Left ventricle myocardium superior (tissue), 1 donor: ENCODE data around the gene CERS6. TPM values are rescaled to one million over a fixed set of nuclear protein-coding genes. Genes with fewer than 3 reads are reported as not detected.

Experiments
- ATAC-seq: fragments of 200-7000 bp; cut with Tn5 transposase; one replicate; pipeline ENCODE4 v1.9.1; 2020; ENCODE audit warnings: mild to moderate bottlenecking, moderate library complexity
- DNase-seq: peaks from one replicate; pipeline ENCODE4 v3.0.0-alpha.2; 2020
- intact Hi-C: fragments of 100-400 bp; cut with micrococcal nuclease; formaldehyde crosslinking; loops from one replicate; pipeline ENCODE4 v1.11.0; 2022
- total RNA-seq: library from RNA; stranded (reverse); fragmentation: NEBNext Ultra II Directional; extraction: Animal tissue kit (Norgen Biotek cat#: 25700); gene quantifications from one replicate; pipeline ENCODE4 v1.2.1, GENCODE V29; 2021
- donor health status: DM: no; HTN: yes; CAD: no; lungs with severe emphysema.

CERS6 gene
- total RNA-seq, 1 donor from 2014 or later: 71.7 TPM

GRCh38 chr2:168577885-168578284 lies 121.8 kb downstream of the CERS6 start:
- ATAC-seq (no peak), DNase-seq (no peak)
- intact Hi-C loops: no loop called here

- intact Hi-C loops: no loop called here
- no peak for DNase-seq
- ATAC-seq: peak; percentile 52
Observed at GRCh38 chr2:168583064-168583709, 127.1 kb downstream of the CERS6 start.

- ATAC-seq (peak; percentile 36), DNase-seq (no peak)
- intact Hi-C loops: no loop called here
Observed at GRCh38 chr2:168583710-168584521, 127.8 kb downstream of the CERS6 start.

- DNase-seq: no peak
- no peak for ATAC-seq
- intact Hi-C loops: no loop called here
Observed at GRCh38 chr2:168584911-168585310, 128.8 kb downstream of the CERS6 start.

GRCh38 chr2:168585700-168586099 lies 129.6 kb downstream of the CERS6 start:
- ATAC-seq: no peak
- no peak for DNase-seq
- intact Hi-C loops: no loop called here

- DNase-seq (no peak), ATAC-seq (peak; percentile 53)
Observed at GRCh38 chr2:168587307-168587706, 131.2 kb downstream of the CERS6 start.

GRCh38 chr2:168589236-168590211 lies 133.5 kb downstream of the CERS6 start:
- intact Hi-C loops: no loop called here
- ATAC-seq: peak; percentile 15
- no peak for DNase-seq

More at GRCh38 chr2:168587307-168587706, 131.2 kb downstream of the CERS6 start:
- intact Hi-C loops: no loop called here

- intact Hi-C loops: no loop called here
- ATAC-seq (peak; percentile 43), DNase-seq (no peak)
Observed at GRCh38 chr2:168592181-168592831, 136.2 kb downstream of the CERS6 start.

- intact Hi-C loops: no loop called here
- no peak for ATAC-seq
- DNase-seq: no peak
Observed at GRCh38 chr2:168593713-168594112, 137.6 kb downstream of the CERS6 start.

GRCh38 chr2:168594778-168595177 lies 138.7 kb downstream of the CERS6 start:
- ATAC-seq: no peak
- no peak for DNase-seq
- intact Hi-C loops: no loop called here

GRCh38 chr2:168596881-168597655 lies 141.0 kb downstream of the CERS6 start:
- ATAC-seq (no peak), DNase-seq (no peak)

GRCh38 chr2:168599738-168600137 lies 143.7 kb downstream of the CERS6 start:
- intact Hi-C loops: no loop called here
- no peak for ATAC-seq
- DNase-seq: no peak

More at GRCh38 chr2:168596881-168597655, 141.0 kb downstream of the CERS6 start:
- intact Hi-C loops: no loop called here

- no peak for DNase-seq
- ATAC-seq: no peak
- intact Hi-C loops: no loop called here
Observed at GRCh38 chr2:168600949-168601348, 144.9 kb downstream of the CERS6 start.

GRCh38 chr2:168601741-168602140 lies 145.7 kb downstream of the CERS6 start:
- intact Hi-C loops: no loop called here
- no peak for ATAC-seq
- peak; percentile 19 for DNase-seq

- ATAC-seq (no peak), DNase-seq (no peak)
- intact Hi-C loops: no loop called here
Observed at GRCh38 chr2:168602379-168602778, 146.3 kb downstream of the CERS6 start.

- intact Hi-C loops: no loop called here
- ATAC-seq (no peak), DNase-seq (no peak)
Observed at GRCh38 chr2:168602846-168603401, 146.9 kb downstream of the CERS6 start.

GRCh38 chr2:168603439-168603961 lies 147.4 kb downstream of the CERS6 start:
- no peak for ATAC-seq
- DNase-seq: no peak
- intact Hi-C loops: no loop called here

- ATAC-seq: no peak
- intact Hi-C loops: no loop called here
Observed at GRCh38 chr2:168604252-168604651, 148.2 kb downstream of the CERS6 start.

More at GRCh38 chr2:168604252-168604651, 148.2 kb downstream of the CERS6 start:
- DNase-seq: no peak
